HG03175 (cell line): Measurements from ENCODE around the gene IQGAP2.

Source experiments
- ATAC-seq: cut with Tn5 transposase; IDR thresholded peaks from one replicate; pipeline ENCODE4 v1.9.1; 2021; ENCODE audit warnings: mild to moderate bottlenecking, moderate library complexity; ENCODE audit not compliant: unreplicated experiment

Gene IQGAP2

DNA sequence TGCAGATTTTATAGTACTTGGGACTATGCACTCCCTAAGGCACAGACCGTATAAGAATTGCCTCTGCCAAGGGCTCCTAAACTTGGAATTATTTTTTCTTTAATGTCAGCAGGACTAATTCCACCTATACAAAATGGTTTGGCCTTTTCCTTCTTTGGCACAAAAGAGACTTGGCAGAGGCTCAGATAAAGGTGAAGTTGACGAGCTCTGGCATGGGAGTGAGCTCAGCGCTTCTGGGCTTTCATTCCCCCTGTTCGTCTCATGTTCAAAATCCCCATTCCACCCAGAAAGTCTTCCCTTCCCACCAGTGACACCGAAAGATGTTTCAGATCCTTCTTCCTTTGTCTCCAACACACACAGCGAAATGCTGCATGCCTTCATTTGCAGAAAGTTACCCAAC is 158.9 kb downstream of the IQGAP2 start:
- no peak for ATAC-seq

DNA sequence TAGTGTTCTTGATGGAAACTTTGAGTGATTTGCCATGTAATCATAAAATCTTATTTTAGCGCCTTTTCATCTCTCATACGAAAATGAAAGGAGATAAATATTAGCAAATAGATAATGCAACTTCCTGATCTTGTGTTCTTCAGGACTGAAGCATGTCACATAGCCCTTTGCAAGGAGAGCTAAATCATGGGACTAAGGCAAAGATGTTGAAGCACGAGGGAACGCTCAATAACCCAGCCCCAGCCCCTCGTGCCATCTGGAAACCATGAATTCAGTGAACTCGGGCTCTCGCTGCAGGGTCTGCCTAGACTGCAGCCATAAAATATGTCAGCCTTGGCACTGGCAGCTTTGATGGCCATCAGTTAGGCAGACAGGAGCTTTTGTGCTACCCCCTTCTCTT is 161.9 kb downstream of the IQGAP2 start:
- ATAC-seq = no peak

DNA sequence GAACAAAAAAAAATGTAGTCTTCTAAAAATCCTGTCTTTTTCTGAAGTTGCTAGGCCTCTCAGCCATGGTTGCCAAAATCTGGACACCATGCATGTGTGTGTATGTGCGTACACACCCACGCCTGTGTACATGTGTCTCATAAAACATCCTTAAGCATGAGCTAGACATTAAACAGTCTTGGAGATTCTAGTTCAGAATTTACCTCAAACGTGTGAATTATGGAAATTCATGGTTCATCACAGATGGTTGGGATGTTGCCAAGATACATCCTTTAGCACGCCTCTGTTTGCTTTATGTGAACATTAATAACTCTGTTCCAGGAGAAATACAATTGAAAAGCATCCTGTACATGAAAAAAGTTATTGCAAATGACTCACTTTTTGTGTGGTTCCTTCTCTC is 167.1 kb downstream of the IQGAP2 start:
- no peak for ATAC-seq

DNA sequence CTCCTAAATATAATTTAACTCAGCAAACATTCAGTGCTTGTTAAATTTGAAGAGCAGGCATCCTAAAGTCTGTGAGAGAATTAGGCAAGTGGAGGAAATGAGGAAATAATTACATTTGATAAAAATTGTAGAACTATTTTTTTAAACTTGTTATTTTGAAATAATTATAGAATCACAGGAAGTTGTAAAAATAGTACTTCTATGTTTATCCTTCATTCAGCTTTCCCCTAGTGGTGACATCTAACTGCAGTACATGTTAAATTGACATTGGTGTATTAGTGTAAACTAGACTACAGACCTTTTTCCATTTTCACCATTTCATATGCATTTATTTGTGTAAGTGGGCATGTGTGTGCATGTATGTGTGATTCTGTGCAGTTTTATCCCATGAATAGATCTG is 168.5 kb downstream of the IQGAP2 start:
- ATAC-seq = no peak

DNA sequence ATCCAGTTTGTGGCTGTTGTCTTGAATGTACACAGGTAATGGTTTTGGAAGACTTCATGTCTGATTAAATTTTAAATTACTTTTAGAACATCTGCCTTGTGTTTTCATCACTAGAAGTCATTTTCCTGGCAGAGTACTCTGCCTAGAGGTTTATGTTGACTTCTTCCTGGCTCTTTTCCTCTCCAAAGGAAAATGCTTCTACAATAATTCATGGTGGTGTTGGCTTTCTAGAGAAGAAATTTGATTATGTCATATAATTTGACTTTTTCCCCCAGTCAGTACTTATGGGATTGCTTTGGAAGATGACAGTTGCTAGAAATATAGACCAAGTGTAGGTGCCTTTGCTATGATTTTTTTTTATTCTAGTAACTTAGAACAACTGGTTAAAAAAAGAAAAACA is 173.4 kb downstream of the IQGAP2 start:
- no peak for ATAC-seq

DNA sequence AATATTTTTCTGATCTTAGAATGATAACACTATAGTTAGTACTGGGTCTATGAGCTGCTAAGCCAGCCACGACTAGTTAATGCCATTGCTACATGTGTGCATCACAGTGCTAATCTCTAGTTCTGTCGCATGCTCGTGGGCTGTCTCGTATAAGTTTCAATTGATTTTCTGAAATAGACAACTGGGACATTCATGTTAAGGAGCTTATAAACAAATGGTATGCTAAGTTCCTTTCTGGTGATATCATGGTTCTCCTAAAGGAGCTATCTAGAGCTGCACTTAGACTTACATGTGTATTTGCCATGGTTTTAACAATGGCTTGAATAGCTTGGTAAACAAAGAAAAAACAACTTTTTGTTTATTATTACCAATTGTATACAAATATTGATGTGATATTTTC is 173.9 kb downstream of the IQGAP2 start:
- ATAC-seq = no peak

DNA sequence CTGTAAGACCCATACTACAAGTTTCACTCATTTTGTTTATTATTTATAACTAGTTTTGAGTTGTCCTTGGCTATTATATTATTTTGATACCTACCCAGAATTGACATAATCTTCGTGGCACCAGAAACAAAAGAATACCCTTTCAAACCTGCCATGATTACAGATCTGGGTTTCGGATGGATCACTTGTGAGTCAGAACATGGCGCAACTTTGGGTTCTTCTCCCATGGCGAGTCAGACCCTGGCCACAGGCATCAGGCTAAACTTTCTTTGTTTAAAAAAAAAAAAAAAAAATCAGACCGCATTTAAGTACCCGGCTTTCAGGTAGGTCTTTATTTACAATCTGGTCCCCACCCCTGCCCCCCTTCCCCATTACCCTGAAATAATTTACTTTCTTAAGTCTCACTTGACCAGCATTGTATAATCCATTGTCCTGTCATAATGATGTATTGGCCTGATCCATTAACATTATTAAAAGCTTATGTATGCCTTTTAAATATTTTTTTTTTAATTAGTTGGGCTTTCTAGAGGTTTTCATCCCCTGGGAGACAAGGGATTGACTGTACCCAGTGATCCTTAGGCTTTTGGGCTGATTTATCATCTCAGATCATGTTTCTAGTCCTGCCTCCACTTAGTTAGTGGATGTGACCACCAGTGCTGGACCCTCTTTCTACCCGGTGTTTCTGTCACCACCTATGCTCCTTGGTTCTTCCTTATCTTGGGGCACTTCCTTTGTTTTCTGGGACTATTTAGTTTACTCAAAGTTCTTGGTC is 176.3 kb downstream of the IQGAP2 start:
- ATAC-seq = no peak

DNA sequence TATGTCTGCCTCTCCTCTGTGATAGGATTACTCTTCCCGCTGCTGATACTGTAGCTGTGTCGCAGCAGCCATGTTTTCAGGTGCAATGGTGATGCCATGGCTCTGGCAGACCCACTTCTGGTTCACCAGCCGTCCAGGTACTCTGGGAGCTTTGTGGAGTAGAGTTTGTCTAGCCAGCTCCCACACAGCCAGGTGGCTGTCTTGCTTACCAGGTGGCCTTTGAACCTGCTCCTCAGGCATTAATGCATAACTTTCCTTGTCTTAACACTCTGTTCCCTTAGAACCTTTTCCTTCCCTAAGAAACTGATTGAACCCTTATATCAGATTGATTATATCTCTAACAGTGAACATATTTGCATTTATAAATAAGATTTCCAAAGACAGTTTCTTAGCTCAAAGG is 177.9 kb downstream of the IQGAP2 start:
- ATAC-seq = no peak

DNA sequence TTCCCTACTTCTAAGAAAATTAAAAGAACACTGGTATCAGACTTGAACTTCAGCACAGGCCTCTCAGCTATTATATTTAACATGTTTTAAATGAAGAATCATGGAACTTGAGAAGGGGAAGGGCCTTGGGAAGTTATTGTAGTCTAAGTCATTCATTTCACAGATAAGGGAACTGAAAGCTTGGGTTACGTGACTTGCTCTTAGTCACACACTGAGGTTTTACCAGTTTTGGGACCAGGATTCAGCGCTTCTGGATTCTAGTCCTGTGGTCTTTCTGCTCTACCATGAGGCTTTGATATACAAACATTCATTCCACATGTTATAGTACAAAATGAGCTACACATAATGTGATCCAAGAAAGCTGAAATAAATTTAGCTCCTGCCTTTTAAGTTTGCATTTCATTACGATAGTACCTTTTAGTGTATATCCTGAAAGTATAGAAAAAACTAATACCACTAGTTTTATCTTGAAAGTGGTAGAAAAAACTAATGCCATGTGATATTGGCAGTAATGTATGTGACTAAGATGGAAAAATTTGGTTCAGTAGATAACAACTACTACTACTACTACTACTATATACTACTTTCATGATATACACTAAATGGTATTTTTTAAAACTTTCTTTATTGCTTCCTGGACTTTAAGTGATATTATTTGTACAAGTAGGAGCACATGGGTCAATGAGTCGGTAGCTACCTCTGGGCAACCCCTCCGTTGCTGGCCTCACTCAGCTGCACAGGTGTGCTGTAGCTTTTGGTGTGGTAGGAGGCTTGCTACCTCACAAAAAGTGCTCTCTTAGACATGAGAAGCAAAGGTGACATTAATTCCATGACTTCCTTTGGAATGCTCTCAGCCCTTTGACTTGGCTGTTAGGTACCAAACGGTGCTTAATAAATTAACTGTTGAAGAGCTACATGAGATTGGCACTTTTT is 179.4 kb downstream of the IQGAP2 start:
- peak; percentile 93 for ATAC-seq

DNA sequence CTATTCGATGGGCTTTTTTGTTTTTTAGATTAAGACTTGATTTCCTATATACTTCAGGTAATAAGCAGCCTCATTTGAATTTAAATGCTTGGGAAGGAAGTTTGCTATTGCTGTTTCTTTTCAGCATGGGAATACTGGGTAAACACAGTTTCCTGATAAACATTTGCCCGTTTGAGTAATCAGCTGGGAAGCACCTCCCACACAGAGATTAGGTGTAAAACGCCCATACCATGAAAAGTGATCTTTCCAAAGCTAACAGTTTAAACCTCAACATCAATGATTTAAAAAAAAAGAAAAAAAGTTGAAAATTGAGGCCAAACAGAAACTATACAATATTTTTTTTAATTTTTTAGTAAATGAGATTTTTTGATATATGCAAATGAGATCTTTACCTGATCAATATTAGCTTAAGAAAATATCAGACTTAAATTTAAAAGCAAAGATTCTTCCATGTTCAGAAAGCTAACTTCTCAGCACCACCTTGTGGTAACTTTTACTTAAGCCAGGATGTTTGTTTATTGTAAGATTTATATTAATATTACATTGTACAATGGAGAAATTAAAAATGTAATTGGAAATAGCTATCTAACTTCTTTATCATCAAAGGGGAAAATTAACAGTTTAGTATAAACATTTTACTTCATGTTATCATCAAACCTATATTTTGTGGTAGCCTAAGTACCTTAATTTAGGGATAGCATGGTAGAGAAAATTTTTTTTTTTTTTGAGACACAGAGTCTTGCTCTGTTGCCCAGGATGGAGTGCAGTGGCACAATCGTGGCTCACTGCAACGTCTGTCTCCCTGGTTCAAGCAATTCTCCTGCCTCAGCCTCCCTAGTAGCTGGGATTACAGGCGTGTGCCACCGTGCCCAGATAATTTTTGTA is 180.3 kb downstream of the IQGAP2 start:
- ATAC-seq = no peak

DNA sequence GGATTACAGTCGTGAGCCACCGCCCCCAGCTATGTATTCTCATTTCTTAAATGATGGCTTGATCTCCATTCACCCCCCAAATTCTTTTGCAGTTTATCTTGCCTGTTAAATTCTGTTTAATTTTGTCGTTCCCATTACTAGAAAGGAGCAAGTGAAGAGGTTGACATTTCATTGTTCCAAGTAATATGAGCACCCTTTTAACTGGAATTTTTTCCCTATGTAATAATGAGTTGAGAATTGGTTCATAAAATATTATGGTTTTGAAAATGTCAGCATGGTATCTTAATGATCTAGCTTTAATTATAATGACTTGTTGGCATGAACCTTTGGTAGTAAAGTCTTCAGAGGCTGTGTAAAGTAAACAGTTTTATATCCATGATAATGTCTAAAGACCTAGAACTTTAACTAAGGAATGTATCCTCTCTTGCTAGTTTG is 182.7 kb downstream of the IQGAP2 start:
- ATAC-seq = no peak

DNA sequence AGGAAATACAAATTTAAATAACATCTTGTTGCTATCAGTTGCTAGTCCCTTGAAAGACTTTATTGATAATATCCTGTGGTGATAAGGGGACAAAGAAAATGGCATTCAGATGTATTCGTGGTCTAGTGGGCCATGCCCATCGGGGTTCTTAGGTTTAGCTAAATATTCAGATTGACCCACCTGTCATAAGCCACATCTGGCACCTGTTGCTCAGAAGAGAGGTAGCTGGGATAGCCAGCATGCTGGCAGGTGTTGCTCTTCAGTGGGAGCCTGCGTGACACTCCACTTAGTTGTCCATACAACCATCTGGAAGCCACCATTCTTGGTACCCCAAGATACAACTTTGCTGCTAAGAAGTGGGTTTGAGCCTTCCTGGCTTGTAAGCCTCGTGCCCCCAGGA is 183.4 kb downstream of the IQGAP2 start:
- ATAC-seq = no peak

DNA sequence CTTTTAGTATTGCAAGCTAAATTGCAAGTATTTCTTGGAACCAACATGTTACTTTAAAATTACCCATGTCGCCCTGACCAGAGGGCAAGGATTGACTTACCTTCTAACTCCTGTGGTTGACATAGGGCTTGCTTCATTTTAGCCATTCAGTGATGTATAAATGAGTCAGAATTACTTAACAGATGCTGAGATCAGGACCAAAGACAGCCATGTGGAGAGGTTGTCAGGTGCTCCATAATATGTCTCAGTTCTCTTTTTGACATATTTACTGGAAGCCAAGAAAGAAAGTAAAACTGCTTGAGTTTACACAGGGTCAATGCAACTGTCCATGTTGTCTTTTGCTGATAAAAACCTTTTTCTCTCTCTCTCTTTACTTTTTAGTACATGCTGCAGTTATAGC is 186.9 kb downstream of the IQGAP2 start:
- ATAC-seq = peak; percentile 99

DNA sequence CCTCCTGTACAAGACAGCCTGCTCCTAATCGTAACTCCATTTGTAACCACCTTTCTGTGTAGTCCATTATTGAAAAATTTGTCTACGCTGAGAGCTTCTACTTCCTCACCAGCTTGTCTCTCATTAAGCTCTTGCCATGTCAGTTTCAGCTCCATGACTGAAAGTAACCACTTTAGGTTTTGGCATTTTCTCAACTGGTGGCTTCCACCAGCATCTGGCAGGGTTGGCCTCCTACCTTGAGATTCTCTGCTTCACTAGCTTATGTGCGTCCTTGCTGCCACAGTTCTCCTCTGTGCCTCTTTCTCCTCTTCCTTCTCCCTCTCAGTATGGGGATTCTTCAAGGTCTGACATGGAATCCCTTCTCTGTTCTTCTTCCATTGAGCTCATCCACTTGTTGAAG is 188.3 kb downstream of the IQGAP2 start:
- ATAC-seq = no peak

DNA sequence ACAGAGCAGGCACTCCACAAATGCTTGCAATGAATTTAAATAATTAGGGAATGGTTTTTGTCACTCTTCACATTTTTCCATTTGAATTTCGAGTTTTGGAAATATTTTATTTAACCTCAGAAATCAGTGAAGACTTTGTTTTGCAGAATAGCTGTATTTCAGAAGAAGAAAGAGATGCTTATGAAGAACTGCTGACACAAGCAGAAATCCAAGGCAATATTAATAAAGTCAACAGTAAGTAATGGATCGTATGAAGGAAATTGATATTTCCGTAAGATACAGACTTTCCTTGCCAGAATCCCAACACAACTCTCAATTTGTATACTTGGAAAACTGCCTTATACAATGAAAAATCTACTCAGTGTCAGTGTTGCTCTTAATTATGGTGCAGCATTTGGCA is 189.6 kb downstream of the IQGAP2 start:
- ATAC-seq = no peak

DNA sequence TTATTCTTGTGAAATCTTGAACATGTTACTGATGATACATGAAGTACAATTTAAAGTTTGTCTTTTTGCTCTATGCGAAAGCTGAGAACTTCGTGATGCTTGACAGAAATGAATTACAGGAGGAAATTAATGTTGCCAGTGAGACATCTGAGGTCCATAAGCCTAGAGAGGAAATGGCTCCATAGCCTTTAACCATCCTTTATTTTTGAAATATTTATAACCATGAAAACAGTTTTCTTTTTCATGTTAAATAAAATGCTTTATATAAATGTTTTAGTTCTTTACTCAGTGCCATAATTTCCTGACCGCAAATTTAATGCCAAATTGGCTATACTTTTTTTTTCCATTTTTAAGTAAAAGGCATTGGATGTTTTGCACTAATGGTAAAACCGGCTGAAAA is 191.0 kb downstream of the IQGAP2 start:
- ATAC-seq = no peak

DNA sequence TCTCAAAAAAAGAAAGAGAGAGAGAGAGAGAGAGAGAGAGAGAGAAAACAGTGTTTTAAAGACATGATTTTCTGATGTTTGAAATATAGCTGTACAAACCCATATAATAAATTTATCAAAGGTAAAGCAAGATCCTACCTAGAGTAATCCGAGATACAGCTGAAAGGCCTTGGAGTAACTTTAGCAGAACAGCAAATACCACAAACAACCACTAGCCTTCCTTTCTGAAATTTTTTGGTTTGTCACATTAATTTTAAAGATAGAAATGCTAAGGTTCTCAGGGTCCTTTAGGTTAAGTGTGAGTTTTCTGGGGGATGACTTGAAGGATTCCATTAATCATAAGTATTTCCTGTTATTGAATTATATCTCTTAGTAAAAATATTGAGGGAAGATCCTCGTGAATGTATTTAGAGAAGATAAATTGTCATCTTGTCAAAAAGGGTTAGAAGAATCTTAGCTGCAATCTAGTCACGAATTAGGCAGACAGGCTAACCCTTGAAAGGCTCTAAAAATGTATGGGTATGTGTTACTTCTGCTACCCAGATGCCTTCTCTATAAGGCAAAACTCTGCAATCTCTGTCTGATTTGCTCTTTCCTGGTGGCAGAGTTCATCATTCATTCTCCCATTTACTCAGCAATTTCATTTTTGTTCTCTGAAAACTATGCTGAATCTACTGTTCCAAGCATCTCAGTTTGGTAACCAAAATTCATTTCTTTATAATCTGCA is 192.8 kb downstream of the IQGAP2 start:
- no peak for ATAC-seq

DNA sequence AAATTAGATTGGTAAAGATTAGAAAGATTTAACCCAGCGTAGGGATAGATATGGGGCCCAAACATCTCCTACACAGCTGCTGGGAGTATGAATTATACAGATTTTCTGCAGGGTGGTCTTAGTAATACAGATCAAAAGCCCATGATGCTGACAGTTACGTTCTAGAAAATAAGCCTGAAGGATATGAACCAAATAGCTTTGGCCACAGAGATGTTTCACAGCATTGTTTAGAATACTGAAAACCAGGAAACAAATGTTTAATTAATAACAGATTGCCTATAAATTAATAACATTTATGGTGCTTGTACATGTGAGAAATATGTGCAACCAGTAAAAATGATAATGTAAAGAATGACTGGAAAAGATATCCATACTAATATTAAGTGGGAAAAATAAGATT is 195.4 kb downstream of the IQGAP2 start:
- ATAC-seq = no peak

DNA sequence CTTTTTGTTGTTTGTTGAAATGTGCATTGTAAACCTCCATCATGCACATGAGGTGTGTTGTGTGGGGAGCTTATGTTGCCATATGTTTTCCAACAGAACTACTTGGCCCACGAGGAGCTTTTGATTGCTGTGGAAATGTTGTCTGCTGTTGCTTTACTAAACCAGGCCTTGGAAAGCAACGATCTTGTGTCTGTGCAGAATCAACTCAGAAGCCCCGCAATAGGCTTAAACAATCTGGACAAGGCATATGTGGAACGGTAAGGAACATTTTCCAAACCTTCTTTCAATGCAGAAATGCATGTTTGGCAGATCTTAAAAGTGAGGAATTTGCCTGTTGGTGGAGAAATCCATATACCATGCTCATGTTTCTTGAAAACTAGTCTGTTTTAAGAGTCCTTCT is 197.6 kb downstream of the IQGAP2 start:
- ATAC-seq = no peak

DNA sequence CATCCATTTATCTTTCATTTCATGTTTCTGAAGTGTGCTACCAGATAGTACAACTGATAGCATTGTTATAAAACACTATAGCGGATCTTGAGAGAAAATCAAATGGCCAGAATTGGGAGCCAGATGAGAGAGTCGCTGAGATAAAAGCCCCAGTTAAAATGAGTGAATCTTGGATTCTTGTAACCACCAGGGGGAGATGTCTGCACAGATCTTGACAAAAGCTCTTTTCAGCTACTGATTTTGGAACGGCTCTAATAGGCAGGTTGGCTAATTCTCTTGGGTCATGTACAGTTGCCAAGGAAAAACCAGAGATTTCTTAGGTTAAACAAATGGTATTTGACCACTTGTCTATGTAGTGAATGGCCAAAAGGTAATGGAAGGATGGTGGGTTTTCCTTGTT is 198.4 kb downstream of the IQGAP2 start:
- ATAC-seq = no peak
